CMK (cell line): Measurements from ENCODE around the gene PNLDC1.
"Not testable (repeated sequence)": the region's sequence is repeated elsewhere in the genome, so short reads cannot be mapped to it uniquely, and the experiment has no call there.

Experiments
- DNase-seq: peaks from one replicate; pipeline ENCODE4 v3.0.0-alpha.2; 2010; ENCODE audit warnings: low read depth

Gene PNLDC1

DNA sequence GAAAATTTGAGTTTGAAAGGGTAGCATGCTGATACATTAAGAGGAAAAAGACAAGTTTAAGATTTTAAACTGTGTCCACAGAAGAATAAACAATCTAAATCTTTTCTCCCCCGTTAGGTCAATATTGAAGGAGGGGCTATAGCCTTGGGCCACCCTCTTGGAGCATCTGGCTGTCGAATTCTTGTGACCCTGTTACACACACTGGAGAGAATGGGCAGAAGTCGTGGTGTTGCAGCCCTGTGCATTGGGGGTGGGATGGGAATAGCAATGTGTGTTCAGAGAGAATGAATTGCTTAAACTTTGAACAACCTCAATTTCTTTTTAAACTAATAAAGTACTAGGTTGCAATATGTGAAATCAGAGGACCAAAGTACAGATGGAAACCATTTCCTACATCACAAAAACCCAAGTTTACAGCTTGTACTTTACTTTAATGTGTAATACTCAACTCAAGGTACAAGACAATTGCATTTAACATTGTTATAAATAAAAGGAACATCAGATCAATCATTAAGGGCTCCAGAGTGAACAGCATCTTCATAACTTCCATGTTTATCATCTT lies 21.5 kb upstream of the PNLDC1 start:
- DNase-seq = no peak

DNA sequence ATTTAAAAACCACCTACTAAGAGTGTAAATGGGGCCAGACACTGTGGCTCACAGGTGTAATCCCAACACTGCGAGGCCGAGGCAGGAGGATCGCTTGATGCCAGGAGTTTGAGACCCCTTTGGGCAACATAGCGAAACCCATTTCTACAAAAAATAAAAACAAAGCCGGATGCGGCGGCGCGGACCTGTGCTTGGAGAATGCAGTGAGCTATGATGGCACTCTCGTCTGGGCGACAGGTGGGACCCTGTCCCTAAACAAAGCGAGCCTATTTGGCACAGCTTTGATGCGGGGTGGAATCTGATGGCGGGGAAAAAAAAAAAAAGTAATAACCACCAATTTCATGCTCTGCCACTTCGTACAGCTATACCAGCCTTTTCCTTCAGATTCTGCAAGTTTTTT lies 11.8 kb upstream of the PNLDC1 start:
- no peak for DNase-seq

DNA sequence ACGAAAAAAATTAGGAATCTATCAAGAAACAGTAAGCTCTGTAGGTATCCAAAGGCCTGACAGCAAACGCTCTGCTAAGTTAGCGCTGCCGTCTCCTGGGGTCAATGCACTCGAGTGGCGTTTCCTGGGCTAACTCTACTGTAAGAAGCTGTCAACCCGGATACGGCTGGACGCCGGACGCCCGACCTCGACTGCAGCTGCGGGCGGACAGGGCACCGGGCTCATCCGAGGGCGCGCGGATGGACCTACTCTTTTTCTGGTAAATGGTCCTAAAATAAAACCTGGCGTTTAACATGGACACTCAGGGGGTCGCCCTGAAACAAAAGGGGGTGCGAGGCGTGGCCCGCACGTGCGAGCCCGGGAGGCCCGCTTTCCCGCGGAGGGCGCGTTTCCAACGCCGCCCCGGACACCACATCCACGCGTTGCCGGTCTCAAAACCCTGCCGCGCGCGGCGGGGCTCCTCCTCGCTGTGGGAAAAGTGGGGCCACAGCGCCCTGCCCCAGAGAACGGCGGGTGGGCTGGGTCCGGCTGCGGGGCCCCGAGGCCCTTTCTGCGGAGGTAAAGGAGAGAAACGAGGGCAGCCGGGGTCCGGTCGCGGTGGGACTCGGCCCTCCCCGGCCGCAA lies 11.2 kb upstream of the PNLDC1 start:
- no peak for DNase-seq

DNA sequence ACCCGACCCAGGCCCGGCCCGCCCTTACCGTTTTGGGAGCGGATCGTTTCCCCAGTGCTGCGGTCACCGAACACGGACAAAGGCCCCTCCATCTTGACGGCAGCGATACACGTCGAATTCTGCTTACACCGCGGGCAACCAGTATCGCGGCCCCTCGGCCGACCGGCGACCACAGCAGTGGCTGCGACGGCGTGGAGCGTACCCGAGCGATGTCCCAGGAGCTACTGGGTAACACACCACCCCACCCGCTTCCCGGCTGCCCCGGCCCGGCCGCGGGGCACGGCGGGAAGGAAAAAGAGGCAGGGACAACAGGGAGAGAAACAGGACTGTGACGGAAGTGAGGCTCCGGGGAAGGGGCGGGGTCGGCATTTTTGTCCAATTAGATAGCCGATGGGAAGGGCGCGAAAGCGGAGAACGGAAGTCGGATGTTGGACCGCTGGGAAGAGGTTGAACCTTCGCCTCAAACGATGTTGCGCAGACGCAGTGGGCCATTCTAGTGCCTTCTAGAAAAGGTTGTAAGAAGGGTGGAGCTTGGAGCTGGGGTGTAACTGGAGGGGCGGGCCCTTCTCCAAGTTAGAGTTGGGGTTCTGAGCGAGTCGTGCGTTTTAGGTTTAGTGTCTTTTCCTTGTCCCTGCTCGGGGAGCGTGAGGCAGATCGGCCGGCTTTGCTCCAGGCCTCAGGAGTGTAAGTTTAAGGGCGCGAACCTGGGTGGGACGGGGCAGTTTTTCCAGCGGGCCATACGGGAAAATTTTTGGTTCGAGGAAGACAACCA lies 10.5 kb upstream of the PNLDC1 start, which contains the start of gene TCP1:
TCP1 (minus strand) TSS at position 226 of the 772 bp plus-strand sequence; CDS start at position 92, 134 bp downstream.
- DNase-seq = peak; percentile 99

DNA sequence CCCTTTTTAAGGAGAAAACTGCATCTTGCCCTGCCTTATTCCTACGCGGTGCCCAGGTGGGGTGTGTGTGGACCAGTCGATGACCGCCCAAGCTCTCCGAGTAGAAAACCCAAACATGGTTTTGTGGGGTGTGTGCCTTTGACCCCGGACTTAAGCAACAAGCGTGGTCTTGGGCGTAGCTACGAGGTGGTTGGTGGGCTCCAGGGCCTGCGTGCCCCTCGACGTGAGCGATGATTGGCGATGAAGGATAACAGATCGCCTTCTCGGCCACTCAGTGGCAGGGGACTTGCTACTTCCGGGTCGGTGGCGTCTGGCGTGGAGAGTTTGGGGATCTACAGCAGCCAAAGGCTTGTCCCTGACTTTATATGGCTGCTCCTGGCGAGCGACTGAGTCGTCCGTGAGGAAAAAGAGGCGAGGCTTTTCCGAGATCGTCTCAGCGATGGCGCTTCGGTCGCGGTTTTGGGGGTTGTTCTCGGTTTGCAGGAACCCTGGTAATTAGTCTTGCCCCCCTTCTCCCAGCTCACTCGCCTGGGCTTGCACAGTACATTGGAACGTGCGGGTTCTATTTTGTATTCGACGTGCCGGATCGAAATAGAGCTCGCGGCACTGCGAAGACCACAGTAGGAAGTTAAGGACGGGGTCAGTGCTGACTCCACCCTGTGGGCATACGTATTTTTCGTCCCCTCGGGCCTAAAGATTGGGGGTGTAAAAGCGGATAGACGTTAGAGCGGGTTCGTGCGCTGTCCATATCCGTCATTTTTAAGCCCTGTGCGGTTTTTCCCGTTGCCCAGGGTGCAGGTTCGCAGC lies 9.7 kb upstream of the PNLDC1 start, which contains the start of gene MRPL18:
MRPL18 (plus strand) TSS at position 319 of the 807 bp plus-strand sequence; CDS start at position 440, 121 bp downstream.
- DNase-seq = peak; percentile 89

DNA sequence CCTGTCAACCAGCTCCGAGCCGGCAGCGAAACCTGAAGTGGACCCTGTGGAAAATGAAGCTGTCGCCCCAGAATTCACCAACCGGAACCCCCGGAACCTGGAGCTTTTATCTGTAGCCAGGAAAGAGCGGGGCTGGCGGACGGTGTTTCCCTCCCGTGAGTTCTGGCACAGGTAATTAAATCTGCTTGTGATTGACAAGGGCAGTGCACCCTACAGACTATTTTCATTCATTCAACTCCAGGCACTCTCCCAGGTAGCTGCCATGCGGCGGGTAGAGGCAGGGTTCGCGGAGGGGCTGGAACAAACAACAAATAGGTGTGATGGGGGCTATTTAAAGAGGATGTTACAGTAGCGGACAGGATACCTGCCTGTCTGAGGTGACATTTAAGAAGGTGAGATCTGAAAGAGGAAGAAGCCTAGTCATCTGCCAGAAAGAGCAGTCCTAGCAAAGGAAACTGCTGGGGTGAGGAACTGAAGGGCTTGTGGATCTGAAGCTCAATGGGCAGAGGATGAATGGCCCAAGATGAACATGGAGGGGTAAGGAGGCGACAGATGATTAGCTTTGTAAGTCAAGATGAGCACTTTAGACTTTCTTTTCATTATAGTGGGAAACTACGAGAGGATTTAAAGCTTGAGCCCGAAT lies 9.0 kb upstream of the PNLDC1 start:
- no peak for DNase-seq

DNA sequence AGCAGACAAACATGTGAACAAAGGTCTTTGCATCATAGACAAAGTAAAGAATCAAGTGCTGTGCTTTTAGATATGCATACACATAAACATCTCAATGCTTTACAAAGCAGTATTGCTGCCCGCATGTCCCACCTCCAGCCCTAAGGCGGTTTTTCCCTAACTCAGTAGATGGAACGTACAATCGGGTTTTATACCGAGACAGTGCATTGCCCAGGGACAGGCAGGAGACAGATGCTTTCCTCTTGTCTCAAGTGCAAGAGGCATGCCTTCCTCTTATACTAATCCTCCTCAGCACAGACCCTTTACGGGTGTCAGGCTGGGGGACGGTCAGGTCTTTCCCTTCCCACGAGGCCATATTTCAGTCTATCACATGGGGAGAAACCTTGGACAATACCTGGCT lies 5.1 kb upstream of the PNLDC1 start:
- not testable (repeated sequence) for DNase-seq

DNA sequence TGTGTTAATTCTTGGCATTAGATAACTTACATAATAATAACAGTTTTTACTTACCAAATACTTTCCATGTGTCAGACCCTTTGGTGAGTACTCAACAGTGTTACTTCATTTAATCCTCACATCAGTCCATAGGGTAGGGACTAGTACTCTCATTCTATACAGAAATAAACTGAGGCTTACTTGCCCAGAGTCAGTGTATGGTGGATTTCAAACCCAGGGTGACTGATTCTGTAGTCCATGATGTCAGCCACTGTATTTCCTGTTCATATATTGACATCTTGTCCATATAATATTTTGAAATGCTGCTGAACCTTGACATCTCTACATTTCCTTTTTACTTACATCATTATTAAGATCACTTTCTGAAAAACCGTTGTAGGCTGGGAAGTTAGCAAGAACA lies 2.5 kb upstream of the PNLDC1 start:
- DNase-seq = no peak

DNA sequence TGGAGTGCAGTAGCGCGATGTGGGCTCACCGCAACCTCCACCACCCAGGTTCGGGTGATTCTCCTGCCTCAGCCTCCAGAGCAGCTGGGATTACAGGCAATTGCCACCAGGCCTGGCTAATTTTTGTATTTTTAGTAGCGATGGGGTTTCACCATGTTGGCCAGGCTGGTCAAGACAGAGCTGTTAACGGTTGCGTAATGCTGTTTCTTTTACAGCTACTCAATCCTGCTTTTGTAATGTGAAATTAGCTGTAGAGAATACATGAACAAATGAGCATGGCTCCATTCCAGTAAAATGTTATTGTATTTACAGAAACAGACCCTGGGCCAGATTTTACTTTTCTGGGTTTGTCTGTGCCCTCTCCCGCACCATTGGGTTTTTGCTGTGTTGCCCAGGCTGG lies 1.9 kb downstream of the PNLDC1 start:
- DNase-seq = no peak

DNA sequence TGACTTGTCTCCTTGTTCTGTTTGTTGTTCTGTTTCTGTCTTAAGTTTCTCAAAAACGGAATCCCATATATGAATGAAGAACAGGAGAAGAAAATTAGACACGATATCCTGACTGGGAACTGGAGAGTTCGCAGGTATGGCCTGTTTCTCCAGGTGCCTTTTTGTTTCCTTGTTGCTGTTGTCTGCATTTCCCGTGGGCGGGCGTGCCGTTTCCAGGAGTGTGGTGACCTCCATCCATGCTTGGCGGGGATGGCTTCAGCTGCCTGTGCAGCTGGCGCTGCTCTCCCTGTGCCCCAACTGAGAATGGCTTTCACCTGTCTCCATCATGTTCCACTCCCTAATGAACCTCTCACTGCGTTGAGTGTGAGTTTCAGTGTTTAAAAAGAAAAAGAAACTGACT lies 4.4 kb downstream of the PNLDC1 start:
- DNase-seq = no peak

DNA sequence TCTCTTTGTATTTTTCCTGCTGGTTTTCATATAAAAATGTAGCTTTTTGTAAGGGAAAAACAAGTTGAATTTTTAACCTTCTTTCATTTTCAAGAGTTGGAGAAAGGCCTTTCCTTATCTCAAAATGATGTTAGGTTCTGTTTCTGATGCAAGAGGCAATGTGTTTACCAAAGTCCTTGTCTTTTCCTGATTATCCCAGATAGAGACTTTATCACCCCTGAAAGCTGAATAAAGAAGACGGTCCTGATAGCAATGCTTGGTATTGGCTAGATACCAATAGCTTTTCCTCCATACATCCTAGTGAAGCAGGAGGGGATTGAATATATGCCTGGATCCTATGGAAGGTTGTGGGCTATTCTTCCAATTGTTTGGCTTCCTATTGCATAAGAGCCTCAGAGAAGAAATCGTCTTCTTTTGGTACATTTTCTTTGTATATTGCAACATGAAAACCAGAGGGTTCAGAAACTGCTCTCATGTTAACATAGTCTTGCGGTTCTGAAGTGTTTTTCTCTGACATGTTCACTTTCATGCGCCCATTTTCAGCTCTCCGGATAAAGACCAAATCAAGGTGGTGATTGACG lies 5.5 kb downstream of the PNLDC1 start:
- DNase-seq = no peak

DNA sequence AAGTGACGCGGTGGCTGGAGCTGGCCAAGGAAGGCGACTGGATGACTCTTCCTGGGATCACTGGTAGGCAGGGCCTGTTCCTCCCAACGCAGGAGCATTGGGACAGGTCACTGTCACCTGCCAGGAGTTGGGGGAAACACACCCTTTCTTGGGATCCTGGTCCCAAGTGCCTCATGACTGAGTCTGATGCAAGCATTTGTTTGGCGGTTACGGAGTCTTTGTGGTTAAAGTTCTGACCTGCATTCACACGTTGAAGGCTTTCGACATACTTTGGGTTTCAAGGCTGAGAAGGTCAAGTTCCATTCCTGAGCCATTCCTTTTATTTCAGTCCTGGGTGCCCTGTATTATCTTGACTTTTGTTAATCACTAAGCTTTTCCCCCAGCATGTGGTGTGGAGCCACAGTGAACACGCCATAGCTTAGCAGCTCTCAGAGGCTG lies 6.0 kb downstream of the PNLDC1 start:
- DNase-seq = no peak

DNA sequence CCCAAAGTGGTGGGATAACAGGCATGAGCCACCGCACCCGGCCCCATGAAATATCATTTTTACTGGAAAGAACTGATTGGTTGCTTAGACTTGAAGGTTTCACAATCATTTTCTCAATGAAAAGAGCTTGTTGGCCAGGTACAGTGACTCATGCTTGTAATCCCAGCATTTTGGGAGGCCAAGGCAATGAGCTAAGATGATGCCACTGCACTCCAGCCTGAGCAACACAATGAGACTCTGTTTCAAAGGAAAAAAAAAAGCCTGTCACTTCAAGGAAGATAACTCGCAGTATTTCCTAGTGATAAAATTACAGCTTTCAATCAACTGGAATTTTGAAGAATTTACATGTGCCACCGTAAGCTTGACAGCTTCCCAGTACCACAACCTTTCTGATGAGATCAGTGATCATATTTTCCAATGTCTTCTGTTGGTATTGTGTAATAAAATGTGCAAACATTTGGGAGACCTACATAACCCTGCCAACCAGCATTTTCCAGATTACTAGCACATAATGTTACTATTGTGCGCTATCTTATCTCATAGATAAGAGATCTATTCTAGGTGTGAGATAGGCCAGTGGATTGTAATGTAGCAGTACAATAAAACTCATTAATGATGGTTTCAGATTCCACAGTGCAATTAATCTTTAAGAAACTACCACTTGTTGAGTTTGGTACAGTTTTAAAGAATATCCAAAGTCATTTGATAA lies 7.2 kb downstream of the PNLDC1 start:
- no peak for DNase-seq

DNA sequence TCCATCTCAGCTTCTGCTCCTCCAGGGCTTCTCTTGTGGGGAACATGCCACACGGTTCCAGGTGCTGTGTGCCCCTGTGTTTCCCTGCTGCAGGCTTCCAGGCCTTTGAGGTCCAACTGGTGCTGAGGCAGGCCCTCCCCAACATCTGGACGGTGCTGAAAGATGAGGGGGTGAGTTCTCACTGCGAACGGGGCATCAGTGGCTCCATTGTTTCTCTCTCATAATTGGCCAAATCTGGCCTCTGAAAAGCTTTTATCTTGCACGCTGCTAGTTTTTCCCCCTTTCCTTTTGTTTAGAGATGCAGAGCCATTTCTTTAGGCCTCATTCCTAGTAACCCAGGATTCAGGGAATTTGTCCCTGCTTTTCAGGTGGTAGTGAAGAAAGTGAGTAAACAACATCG lies 8.6 kb downstream of the PNLDC1 start:
- no peak for DNase-seq

DNA sequence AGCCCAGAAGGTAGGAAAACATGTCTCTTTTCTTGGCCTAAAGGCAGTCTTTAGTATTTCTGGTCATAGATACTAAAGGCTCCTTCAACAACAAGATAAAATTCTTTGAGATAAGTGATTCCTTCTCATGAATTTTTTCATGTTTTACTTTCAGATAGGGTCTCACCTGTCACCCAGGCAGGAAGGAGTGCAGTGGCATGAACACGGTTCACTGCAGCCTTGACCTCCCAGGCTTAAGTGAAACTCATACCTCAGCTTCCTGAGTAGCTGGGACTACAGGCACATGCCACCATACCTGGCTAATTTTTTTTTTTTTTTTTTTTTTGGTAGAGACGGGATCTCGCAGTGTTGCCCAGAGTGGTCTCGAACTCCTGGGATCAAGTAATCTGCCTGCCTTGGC lies 9.1 kb downstream of the PNLDC1 start:
- no peak for DNase-seq

DNA sequence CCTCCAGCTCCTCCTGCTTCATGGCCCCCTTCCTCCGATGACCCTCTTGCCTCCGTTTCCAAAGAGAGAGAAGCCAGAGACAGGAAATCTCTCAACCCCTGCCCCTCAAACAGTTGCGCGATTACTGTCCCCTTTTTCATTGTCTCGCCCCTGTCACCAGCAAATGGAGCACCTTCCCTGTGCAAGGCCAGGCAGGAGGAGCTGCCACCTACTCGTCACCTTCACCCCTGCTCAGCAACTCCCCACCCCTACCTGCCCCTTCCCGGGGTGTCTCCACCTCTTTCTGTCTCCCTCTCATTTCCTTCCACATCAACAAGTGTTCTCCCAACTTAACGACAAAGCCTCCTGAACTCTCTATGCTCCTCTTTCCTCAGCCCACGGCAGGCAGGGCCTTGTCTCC lies 13.7 kb downstream of the PNLDC1 start:
- DNase-seq = no peak

DNA sequence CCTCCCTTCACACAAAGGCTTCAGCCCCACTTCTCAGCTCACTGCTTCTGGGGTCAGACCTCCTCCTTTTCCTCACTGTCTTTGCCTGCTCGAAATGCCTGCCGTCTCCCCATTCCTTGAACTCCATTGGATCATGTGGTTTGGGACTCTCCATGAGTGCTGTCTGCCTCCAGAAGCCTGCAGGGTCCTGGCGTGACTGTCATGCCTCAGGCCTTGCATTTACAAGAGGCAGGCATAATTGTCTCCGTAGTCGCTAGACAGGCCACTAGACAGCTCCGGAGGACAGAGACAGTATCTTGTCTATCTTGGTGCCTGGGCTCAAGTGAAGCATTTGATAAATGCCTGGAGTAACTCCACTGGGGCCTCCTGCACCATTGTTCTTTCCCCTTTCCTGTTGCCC lies 15.3 kb downstream of the PNLDC1 start:
- DNase-seq = no peak

DNA sequence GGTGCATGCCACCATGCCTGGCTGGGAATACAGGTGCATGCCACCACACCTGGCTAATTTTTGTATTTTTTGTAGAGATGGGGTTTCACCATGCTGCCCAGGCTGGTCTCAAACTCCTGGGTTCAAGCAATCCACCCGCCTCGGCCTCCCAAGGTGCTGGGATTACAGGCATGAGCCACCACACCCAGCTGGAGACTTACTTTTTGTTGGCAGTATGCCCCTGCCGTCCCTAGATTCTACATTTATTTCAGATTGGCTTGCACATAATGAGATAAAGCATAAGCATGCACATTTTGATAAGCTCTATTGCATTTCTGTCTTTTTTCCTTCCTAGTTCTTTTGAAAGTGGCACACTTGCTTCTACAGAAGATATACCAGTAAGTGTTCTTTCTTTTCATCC lies 16.7 kb downstream of the PNLDC1 start:
- DNase-seq = not testable (repeated sequence)

DNA sequence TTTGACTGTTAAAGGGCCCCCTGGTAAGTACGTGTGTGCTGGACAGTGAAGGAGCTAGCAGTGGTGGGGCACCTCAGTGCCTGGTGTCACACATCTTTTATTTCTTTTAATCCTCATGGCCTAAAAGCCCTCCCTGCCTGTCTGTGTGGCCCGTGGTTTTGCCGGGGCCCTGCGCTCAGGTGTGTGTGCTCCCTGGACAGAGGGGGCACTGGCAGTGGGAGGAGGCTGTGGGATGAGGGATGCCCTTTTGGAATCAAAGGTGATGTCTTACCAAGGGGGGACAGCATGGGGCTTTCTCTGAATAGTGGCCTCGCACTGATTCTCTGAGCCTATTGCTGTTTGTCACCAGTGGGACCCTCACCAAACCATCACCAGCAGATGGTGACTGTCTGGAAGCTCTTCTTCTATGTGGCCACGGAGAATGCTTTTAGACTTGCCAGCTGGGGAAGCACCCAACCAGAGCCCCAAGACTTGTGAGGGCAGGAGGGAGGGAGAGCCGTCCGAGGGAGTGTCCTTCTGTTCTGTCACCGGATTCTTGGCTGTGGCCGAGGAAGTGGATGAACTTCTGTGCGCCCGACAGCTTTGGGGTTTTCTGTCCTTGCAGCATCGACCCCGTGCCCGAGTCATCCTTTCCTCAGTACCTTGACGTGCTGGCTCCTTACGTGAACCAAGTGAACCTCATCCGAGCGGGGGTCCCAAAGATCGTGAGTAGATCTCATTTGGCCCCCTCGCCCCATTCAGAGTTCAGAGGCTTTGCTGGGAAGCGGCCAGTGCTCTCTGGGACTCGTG lies 18.1 kb downstream of the PNLDC1 start:
- no peak for DNase-seq

DNA sequence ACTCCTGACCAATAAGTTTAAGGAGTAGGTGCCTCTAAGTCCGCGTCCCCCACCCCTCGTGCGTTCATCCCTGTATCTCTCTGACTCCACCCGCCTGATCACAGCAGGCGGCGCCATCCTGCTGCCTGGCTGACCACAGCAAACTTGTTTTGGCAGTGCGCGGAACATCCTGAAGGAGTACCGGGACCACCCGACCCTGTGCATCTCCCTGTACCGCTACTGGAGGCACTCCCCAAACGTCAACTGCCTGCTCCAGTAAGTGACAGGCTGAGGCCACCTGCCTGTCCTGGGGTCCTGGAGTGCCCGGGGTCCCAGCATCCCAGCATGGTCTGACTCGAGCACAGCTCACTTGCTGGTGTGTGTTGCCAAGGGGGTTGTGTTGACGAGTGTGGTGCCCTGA lies 19.0 kb downstream of the PNLDC1 start:
- DNase-seq = no peak
